PC-9 (cell line): ENCODE measurements around the gene CAV1. TPM values are rescaled to one million over a fixed set of nuclear protein-coding genes. Genes with fewer than 3 reads are reported as not detected.
A peak's percentile ranks its signal among the peaks of the same experiment; 100 is the strongest.

ENCODE experiments used
- BruUV-seq: library from RNA; stranded (reverse); fragments of 400-500 nt; replicated peaks from 2 replicates; lab custom pipeline; 2021; lab: Mats Ljungman, UMichigan
- CTCF ChIA-PET: fragments of 300-600 bp; sonication (Branson Sonifier 250); formaldehyde crosslinking; loops from one replicate; lab custom pipeline; 2022; ENCODE audit warnings: antibody characterized with exemption; lab: Charles Lee
- POLR2A ChIA-PET: fragments of 300-600 bp; sonication (Branson Sonifier 250); formaldehyde crosslinking; loops from one replicate; lab custom pipeline; 2022; ENCODE audit warnings: antibody characterized with exemption; ENCODE audit not compliant: unreplicated experiment; lab: Charles Lee
- DNase-seq, 2 experiments: peaks; one replicate each; pipeline versions ENCODE4 v3.0.0 to v3.0.0-alpha.2; 2015 to 2022; ENCODE audit warnings: mixed read lengths in 1 of 2
- H2AFZ ChIP-seq: fragments of 200-600 bp; sonication (generic); 2 replicates; pipeline ENCODE4 v1.8.1; 2017; ENCODE audit warnings: antibody characterized with exemption
- H3F3A ChIP-seq: fragments of 200-600 bp; sonication (generic); 2 replicates; pipeline ENCODE4 v1.8.1; 2017; ENCODE audit warnings: antibody characterized with exemption, mild to moderate bottlenecking, low read depth; ENCODE audit not compliant: insufficient read depth
- H3K27ac ChIP-seq: fragments of 200-600 bp; sonication (generic); 2 replicates; pipeline ENCODE4 v1.6.1; 2016; ENCODE audit warnings: mixed run types
- H3K27me3 ChIP-seq: fragments of 200-600 bp; sonication (generic); 2 replicates; pipeline ENCODE4 v1.6.1; 2016; ENCODE audit warnings: low read depth, mixed run types; ENCODE audit not compliant: insufficient read depth
- H3K36me3 ChIP-seq: fragments of 200-600 bp; sonication (generic); 2 replicates; pipeline ENCODE4 v1.6.1; 2016; ENCODE audit warnings: low read depth, mixed run types
- H3K4me1 ChIP-seq: fragments of 200-600 bp; sonication (generic); replicated peaks from 2 replicates; pipeline ENCODE4 v1.6.1; 2016; ENCODE audit warnings: mixed run types; ENCODE audit not compliant: insufficient read depth
- H3K4me2 ChIP-seq: fragments of 200-600 bp; sonication (generic); 2 replicates; pipeline ENCODE4 v1.6.1; 2017; ENCODE audit warnings: mixed run types
- H3K4me3 ChIP-seq: fragments of 200-600 bp; sonication (generic); 2 replicates; pipeline ENCODE4 v1.6.1; 2016; ENCODE audit warnings: mixed run types
- H3K79me2 ChIP-seq: fragments of 200-600 bp; sonication (generic); 2 replicates; pipeline ENCODE4 v1.6.1; 2017; ENCODE audit warnings: low read depth, mixed run types
- H3K9me2 ChIP-seq: fragments of 200-600 bp; sonication (generic); 2 replicates; pipeline ENCODE4 v1.8.1; 2017; ENCODE audit warnings: mild to moderate bottlenecking; ENCODE audit not compliant: insufficient read depth
- H3K9me3 ChIP-seq: fragments of 200-600 bp; sonication (generic); 2 replicates; pipeline ENCODE4 v1.8.1; 2016; ENCODE audit warnings: low read depth; ENCODE audit not compliant: insufficient read depth
- H4K20me1 ChIP-seq: fragments of 200-600 bp; sonication (generic); 2 replicates; pipeline ENCODE4 v1.8.1; 2017; ENCODE audit not compliant: insufficient read depth
- CTCF ChIP-seq: fragments of 200-600 bp; sonication (generic); conservative IDR thresholded peaks from 2 replicates; pipeline ENCODE4 v1.6.1; 2017; ENCODE audit warnings: mixed run types, antibody characterized with exemption, mild to moderate bottlenecking, moderate library complexity
- EZH2 ChIP-seq: fragments of 200-600 bp; sonication (generic); IDR thresholded peaks from 2 replicates; pipeline ENCODE4 v1.8.0; 2017; ENCODE audit warnings: antibody characterized with exemption, low read depth
- intact Hi-C: fragments of 100-400 bp; cut with micrococcal nuclease; formaldehyde crosslinking; loops from one replicate; pipeline ENCODE4 v1.10.0; 2022; ENCODE audit not compliant: unreplicated experiment
- total RNA-seq: library from RNA; stranded (reverse); gene quantifications from 2 replicates; pipeline ENCODE4 v1.2.3, GENCODE V29; 2021

Gene CAV1
- total RNA-seq, 1 experiment from 2014 or later, result 1,077 TPM

GRCh38 chr7:116574025-116574822 is 49.4 kb downstream of the CAV1 start:
- no TSS peak for BruUV-seq
- no peak overlapping the region for H3K27ac ChIP-seq
- H3F3A ChIP-seq, result peaks cover 20% of the 10 kb centered on the region; the same call in 1 of the 2 replicates
- no peaks in the 10 kb centered on the region for H3K36me3 ChIP-seq
- H4K20me1 ChIP-seq, result no peaks in the 10 kb centered on the region
- no peak overlapping the region for H3K4me3 ChIP-seq
- H3K9me2 ChIP-seq, result no peaks in the 10 kb centered on the region
- no peak overlapping the region for H3K4me2 ChIP-seq
- no peaks in the 10 kb centered on the region for H3K27me3 ChIP-seq
- no peak overlapping the region for H2AFZ ChIP-seq
- no peaks in the 10 kb centered on the region for H3K79me2 ChIP-seq
- intact Hi-C loops, result no loop called here
- H3K4me1 ChIP-seq, result peaks cover 38% of the 10 kb centered on the region
- ChIA-PET POLR2A (no interaction called here), CTCF (no interaction called here)
- TF ChIP-seq CTCF, result no peak
- no peak for TF ChIP-seq EZH2
- peaks cover 7% of the 10 kb centered on the region; the same call in 1 of the 2 replicates for H3K9me3 ChIP-seq
- DNase-seq, result no peak

GRCh38 chr7:116575853-116576252 is 51.0 kb downstream of the CAV1 start:
- ChIA-PET CTCF (no interaction called here), POLR2A (no interaction called here)
- Histone ChIP-seq H3K27me3 (no peaks in the 10 kb centered on the region), H3F3A (peaks cover 20% of the 10 kb centered on the region; the same call in 1 of the 2 replicates), H3K36me3 (no peaks in the 10 kb centered on the region), H3K4me2 (no peak overlapping the region), H3K4me3 (no peak overlapping the region), H3K9me3 (peaks cover 7% of the 10 kb centered on the region; the same call in 1 of the 2 replicates), H3K9me2 (no peaks in the 10 kb centered on the region), H3K4me1 (peaks cover 27% of the 10 kb centered on the region), H3K79me2 (no peaks in the 10 kb centered on the region), H4K20me1 (no peaks in the 10 kb centered on the region), H2AFZ (no peak overlapping the region), H3K27ac (no peak overlapping the region)
- no peak for DNase-seq
- intact Hi-C loops, result no loop called here
- TF ChIP-seq EZH2 (no peak), CTCF (no peak)
- BruUV-seq, result no TSS peak

GRCh38 chr7:116576350-116577319 is 51.8 kb downstream of the CAV1 start:
- ChIA-PET CTCF (no interaction called here), POLR2A (no interaction called here)
- TF ChIP-seq CTCF, result no peak
- no peak for TF ChIP-seq EZH2
- H3K27me3 ChIP-seq, result no peaks in the 10 kb centered on the region
- H3K9me2 ChIP-seq, result no peaks in the 10 kb centered on the region
- BruUV-seq, result no TSS peak
- no peak overlapping the region for H3K4me3 ChIP-seq
- peak overlapping the region; percentile 69 for H2AFZ ChIP-seq
- no peaks in the 10 kb centered on the region for H4K20me1 ChIP-seq
- H3K36me3 ChIP-seq, result no peaks in the 10 kb centered on the region
- peaks cover 19% of the 10 kb centered on the region for H3K4me1 ChIP-seq
- H3K27ac ChIP-seq, result peak overlapping the region; percentile 35
- H3K79me2 ChIP-seq, result no peaks in the 10 kb centered on the region
- H3K4me2 ChIP-seq, result peak overlapping the region; percentile 40; the same call in 1 of the 2 replicates
- H3F3A ChIP-seq, result peaks cover 16% of the 10 kb centered on the region; the same call in 1 of the 2 replicates
- intact Hi-C loops, result no loop called here
- H3K9me3 ChIP-seq, result peaks cover 7% of the 10 kb centered on the region; the same call in 1 of the 2 replicates
- peak in 1 of 2 experiments; percentile 51 for DNase-seq
